B cell (primary cell): ENCODE measurements around the gene FANCM.

Source experiments
- CTCF ChIP-seq: fragments of 200-600 bp; IDR thresholded peaks from one replicate; pipeline ENCODE4 v1.8.0; 2022; ENCODE audit warnings: antibody characterized with exemption, mild to moderate bottlenecking
- EZH2 ChIP-seq: IDR thresholded peaks from 2 replicates; pipeline ENCODE4 v1.6.1; 2012; ENCODE audit warnings: borderline replicate concordance, low read depth, mild to moderate bottlenecking, moderate library complexity, low read length; ENCODE audit not compliant: insufficient read depth, poor library complexity, severe bottlenecking

DNA sequence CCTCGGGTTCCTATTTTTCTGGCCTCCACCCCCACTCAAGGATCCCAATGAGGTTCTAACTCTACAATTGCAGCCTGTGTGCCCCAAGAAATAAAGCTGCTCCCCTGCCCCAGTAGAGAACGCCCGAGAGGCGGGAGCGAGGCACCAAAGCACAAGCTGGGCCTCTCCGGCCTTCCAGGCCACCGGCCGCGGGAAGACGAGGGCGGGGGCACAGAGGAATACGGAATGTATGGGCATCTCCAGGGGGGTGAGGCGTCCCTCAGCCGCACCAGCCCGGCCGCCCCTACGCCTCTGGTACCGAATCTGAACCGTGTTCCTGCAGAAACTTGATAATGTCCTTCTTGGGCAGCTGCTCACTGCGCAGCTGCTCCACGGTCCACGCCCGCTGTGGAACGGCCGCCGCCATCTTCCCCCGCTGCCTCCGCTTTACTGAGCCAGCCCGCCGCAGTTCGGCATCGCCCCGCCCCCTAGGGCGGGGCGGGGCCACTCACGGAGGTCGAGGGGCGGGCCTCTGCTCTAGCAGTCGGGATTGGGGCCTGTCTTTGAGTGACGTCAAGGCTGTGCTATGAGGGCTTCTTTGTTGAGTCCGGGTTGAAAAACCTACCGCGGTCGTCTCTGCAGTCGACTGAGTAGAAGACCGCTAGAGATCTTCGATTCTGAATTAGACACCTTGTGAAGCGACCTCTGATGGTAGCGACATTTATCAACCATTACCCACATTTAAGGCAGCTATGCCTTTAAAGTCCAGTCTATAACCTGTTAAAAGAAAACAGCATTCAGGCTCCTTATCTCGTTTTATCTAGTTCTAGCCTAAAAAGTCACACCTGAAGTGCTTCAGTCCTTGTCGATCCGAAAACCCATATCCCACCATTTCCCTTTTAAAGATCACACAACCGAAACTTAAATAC lies 1.4 kb upstream of the FANCM start, which contains the start of gene FKBP3:
- no peak for TF ChIP-seq EZH2
- TF ChIP-seq CTCF, result no peak
